ENCODE results near the gene GDPD1.
A peak's percentile ranks its signal among the peaks of the same experiment; 100 is the strongest.
"Not testable (repeated sequence)": the region's sequence is repeated elsewhere in the genome, so short reads cannot be mapped to it uniquely, and the experiment has no call there.

Gene GDPD1

DNA sequence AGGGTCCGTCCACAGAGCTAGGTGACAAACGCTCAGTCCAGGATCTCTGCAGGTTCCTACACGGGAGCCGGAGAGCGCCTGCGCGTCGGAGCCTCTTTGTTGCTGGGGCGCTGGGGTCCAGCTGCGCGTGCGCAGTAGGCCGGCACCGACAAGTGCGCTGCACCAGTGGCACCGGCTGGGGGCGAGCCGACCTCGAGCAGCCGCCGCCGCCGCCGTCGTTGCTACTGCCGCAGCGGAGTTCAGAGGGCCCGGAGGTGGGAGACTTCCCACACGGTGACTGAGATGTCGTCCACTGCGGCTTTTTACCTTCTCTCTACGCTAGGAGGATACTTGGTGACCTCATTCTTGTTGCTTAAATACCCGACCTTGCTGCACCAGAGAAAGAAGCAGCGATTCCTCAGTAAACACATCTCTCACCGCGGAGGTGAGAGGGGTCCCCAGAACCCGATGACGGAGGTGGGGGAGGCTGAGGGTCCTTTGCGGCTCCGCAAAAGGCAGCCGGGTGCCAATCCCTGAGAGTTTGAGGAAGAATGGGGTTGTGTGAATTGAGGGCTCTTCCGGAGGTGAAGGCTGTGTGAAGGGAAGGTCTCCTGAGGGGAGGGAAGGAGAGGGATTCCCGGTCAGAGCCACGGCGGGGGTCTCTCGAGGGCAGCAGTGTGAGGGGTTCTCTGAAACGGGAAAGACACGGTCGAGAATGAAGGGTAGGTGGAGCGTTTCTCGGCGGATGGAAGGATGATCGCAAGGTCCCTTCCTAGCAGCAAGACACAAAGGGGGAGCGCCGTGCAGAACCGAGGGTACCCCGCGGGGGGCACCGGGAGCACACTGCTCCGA, at the start of gene GDPD1:
Gene GDPD1, plus strand, starts transcription at position 184 of the 831 bp plus-strand sequence. Its CDS starts 99 bp downstream, at position 283.
- peak; percentile 97 for DNase-seq

DNA sequence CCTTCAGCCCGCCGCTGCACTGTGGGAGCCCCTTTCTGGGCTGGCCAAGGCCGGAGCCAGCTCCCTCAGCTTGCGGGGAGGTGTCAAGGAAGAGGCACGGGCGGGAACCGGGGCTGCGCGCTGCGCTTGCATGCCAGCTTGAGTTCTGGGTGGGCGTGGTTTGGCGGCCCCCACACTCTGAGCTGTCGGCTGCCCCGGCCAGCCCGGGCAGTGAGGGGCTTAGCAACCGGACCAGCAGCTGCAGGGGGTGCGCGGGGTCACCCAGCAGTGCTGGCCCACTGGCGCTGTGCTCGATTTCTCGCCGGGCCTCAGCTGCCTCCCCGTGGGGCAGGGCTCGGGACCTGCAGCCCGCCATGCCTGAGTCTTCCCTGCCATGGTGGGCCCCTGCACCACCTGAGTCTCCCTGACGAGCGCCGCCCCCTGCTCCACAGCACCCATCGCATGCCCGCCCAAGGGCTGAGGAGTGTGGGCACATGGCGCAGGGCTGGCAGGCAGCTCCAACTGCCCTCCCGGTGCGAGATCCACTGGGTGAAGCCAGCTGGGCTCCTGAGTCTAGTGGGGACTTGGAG, 47.8 kb upstream of the GDPD1 start:
- no peak for DNase-seq

- no peak for DNase-seq
Measured at GRCh38 chr17:59174671-59175070, 45.6 kb upstream of the GDPD1 start.

GRCh38 chr17:59175076-59175475, 45.2 kb upstream of the GDPD1 start:
- DNase-seq: no peak

GRCh38 chr17:59178266-59178985, 41.9 kb upstream of the GDPD1 start:
- no peak for DNase-seq

- not testable (repeated sequence) for DNase-seq
Measured at GRCh38 chr17:59179601-59180000, 40.7 kb upstream of the GDPD1 start.

DNA sequence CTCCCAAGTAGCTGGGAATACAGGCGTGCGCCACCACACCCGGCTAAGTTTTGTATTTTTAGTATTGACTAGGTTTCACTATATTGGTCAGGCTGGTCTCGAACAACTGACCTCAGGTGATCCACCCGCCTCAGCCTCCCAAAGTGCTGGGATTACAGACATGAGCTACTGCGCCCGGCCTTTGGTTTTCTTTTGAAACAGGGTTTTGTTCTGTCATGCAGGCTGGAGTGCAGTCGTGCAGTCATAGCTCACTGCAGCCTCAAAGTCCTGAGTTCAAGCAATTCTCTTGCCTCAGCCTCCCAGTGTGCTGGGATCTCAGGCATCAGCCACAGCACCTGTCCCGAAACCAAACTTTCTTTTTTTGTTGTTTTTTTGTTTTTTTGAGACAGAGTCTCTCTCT, 39.7 kb upstream of the GDPD1 start:
- no peak for DNase-seq

DNA sequence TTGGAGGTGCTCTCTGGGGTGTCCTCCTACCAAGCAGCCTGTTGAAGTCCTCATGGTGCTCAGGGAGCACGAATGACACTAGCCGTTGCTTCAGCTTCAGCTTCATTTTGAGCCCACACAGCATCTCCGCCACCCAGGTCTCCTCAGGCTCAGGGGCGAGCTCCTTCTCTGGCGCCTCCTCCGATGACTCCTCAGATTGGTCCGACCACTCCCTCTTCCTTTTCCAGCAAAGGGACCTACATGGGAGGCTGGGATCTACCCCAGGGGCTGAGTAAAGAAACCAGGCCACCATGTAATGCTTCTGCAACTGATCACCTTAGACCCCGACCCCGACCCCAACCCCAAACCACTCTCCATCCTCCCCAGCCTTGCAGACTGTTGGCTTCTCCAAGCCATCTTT, 38.8 kb upstream of the GDPD1 start:
- no peak for DNase-seq

DNA sequence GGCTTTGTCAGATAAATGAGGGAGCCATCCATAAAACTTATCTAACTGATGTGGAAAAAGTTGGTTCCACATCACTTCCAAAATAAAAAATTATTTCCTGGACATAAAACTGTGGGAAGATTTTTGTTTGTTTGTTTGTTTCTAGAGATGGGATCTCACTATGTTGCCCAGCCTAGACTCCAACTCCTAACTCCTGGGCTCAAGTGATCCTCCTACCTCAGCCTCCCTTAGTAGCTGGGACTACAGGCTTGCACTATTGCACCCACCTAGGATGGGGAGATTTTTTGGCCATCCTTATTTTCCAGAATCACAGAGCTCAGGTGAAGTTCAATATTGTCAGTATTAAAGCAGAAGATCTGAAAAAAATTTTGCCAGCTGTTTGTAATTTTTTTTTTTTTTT, 34.3 kb upstream of the GDPD1 start:
- no peak for DNase-seq

DNA sequence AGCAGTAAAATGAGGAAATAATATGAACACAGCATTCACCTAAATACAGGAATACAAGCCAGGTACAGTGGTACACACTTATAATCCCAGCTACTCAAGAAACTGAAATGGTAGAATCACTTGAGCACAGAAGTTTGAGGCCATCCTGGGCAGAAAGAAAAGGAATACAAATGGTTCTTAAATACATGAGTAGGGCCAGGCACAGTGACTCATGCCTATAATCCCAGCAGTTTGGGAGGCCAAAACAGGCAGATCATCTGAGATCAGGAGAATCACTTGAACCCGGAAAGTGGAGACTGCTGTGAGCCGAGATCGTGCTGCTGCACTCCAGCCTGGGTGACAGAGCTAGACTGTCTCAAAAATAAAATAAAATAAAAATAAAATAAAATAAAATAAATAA, 33.5 kb upstream of the GDPD1 start:
- no peak for DNase-seq

DNA sequence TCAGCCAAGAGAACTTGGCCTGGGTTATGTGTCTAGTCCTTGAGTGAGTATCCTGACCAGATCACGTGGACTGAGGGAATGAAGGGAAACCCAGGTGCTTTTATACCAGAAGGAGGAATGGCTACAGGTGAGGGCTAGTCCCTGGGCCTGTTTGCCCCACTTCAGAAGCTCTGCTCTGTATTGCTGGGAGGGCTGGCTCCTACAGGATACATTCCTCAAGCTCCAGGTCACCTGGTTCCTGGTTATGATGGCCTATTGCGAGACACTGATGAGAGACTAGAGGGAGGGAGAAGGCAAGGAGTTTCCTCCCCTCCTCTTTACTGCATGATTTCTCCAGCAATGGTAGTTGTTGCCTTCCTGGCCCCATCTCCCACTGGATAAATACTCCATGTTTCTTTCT, 29.5 kb upstream of the GDPD1 start:
- no peak for DNase-seq

DNA sequence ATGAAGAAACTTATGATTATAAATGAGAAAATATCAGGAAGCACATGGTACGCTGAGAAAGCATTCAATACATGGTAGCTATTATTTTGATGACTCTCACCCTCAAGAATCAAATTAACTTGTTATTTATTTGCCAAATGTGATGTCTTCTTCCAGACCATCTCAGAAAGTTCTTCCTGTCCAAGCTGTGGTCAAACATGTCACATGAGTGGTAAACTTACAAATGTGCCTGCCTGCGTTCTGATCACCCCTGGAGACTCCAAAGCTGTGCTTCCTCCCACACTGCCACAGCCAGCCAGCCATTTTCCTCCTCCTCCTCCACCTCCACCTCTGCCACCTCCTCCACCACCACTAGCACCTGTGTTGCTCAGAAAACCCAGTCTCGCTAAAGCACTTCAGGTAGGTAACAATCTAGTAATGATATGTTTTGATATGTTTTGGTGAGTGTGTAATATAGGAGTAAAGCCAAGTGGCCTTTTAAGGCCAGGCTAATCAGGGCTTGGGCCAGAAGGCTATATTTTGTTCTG, 26.9 kb upstream of the GDPD1 start:
- DNase-seq: no peak

GRCh38 chr17:59199398-59199797, 20.9 kb upstream of the GDPD1 start:
- no peak for DNase-seq

- DNase-seq: no peak
Measured at GRCh38 chr17:59202320-59202719, 18.0 kb upstream of the GDPD1 start.

DNA sequence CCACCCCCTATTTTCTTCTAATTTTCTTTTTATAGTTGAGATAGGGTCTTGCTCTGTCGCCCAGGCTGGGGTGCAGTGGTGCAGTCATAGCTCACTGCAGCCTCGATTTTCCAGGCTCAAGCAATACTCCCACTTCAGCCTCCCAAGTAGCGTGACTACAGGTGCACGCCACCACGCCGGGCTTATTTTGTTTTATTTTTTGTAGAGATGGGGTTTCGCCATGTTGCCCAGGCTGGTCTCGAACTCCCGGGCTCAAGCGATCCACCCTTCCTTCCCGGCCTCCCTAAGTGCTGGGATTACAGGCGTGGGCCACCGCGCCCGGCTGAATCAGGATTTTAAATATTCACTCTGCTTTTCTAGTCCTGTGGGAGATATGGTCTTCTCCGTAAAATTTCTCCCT, 941 bp upstream of the GDPD1 start:
- no peak for DNase-seq

- DNase-seq: no peak
Measured at GRCh38 chr17:59219992-59220327, 351 bp upstream of the GDPD1 start.

GRCh38 chr17:59221159-59221847, 992 bp downstream of the GDPD1 start:
- no peak for DNase-seq

DNA sequence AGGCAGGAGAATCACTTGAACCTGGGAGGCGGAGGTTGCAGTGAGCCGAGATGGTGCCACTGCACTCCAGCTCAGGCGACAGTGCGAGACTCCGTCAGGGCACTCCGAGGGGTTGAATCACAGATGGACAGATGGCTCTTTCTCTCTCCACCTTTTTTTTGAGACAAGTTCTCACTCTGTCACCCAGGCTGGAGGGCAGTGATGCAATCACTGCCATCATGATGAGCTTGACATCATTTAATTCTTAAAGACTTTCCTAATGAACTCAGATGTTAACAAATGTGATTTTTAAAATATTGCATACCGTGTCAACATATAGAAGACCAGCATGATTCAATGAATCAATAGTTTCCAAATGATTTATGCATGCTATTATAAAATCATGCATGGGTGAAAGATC, 3.5 kb downstream of the GDPD1 start:
- no peak for DNase-seq

GRCh38 chr17:59228588-59228987, 8.3 kb downstream of the GDPD1 start:
- not testable (repeated sequence) for DNase-seq

- no peak for DNase-seq
Measured at GRCh38 chr17:59230764-59231163, 10.5 kb downstream of the GDPD1 start.

DNA sequence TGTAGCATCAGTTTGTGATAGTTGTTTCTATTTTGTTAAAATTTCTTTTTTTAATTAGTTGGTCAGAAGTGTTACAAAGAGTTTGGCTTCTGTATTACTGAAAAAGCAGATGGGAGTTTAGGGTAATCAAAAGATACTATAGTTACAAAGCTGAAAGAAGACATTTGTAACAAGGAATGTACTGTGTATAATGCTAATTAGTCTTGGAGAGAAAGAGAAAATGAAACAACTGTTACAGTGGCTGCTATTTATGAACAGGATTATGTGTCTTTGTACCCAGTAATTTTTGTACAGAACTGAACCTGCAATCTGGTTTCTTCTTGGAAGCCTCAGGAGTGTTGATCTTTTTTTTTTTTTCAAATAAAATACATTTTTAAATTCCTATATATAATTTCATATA, 14.3 kb downstream of the GDPD1 start:
- DNase-seq: no peak

- DNase-seq: no peak
Measured at GRCh38 chr17:59238906-59239305, 18.6 kb downstream of the GDPD1 start.

- DNase-seq: no peak
Measured at GRCh38 chr17:59244081-59244480, 23.8 kb downstream of the GDPD1 start.

Measured in CD4-positive, alpha-beta T cell treated with Interferon alpha-2 for 1 hour (primary cell).